Stimulated activated CD8-positive, alpha-beta memory T cell treated with anti-CD3 and anti-CD28 coated beads, Interleukin-7, amount 100 ng/mL, for 24 hours (primary cell): ENCODE results near the gene ADGRF1.

Experiments
- DNase-seq: peaks from one replicate; pipeline ENCODE4 v3.0.0-alpha.2; 2020; ENCODE audit warnings: low read depth

The ADGRF1 gene

DNA sequence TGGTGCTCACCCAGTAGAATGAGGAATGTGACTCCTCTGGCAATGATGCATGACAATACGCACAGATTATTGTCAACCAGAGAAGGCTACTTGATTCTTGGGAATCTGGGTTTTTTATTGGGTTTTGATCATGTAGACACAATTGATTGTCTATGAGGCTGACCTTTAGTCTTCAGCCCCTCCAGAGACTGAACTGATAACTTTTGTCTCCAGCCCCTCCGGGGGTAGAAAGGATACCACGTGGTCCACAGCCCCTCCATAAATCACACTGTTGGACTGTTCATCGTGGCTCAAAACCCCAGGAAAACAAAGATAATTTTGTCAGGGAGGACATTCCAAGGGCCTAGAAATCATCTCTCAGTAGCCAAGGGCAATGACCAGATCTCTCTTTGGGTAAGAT is 62.9 kb downstream of the ADGRF1 start:
- no peak for DNase-seq

DNA sequence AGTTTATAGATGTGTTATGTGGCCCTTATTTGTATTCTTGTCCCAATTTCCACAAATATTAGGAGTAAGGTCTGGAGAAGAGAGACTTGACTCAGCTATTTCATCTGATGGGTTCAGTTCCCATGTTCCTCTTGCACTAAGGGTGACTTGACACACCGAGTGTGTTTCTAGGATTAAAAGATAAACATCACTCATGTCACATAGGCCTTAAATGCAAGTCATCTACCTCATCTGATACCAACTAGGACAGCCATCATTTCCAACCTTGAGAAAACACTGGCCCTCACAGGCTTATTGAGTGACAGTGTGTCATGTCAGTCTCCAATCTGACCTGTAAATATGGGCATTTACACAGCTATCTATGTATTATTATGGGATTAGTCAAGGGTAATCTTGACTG is 67.3 kb downstream of the ADGRF1 start:
- no peak for DNase-seq

DNA sequence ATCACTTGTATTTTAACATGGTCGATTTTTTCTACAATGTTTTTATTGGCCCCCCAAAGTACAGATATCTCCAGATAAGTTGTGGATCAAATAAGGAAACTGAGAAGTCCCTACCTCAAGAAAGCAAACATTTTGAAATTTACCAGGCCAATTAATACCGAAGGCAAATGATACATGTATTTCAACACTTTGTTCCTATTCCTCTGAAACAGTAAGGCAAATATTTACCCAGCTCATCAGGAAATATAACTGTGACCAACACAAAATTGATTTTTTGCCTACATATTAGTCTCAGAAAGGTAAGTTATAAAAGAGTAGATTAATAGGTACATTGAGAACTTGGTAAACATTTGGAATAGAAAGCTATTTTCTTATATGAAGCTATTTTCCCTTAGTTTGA is 69.1 kb downstream of the ADGRF1 start:
- DNase-seq, result no peak

DNA sequence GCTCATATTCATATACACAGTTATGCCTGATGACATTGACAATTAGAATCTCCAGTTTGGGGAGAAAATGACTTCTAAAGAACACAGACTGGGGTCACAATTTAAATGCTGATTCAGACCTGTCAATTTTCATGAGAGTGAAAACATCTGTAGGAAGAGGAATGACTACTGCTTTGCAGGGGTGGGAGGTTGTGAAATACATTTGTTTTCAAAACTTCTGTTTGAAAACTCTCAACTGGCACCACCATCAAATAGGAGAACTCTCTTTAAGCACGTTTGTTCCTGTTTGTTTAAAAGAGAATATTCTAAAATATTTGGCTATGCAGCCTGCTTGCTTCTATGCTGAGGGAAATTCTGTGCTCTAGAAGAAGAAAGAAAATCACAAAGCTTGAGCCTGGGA is 69.6 kb downstream of the ADGRF1 start:
- DNase-seq, result no peak

DNA sequence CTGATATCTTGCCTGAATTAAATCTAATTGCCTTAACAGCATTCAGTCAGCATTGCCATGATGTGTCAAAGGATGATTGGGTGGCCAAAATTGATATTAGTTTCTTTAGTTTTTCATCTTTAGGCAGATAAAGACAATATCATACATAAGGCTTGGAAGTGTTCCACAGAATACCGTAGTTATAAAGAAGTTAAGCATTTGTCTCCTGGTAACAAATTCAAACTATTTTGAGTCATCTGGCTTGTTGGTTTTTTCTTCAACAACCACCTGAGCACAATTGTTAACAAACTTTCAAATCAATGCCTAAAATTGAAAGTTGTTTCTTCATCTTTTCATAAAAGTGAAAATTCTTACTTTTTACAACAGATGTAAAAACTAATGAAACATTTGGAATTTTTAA is 72.9 kb downstream of the ADGRF1 start:
- no peak for DNase-seq

DNA sequence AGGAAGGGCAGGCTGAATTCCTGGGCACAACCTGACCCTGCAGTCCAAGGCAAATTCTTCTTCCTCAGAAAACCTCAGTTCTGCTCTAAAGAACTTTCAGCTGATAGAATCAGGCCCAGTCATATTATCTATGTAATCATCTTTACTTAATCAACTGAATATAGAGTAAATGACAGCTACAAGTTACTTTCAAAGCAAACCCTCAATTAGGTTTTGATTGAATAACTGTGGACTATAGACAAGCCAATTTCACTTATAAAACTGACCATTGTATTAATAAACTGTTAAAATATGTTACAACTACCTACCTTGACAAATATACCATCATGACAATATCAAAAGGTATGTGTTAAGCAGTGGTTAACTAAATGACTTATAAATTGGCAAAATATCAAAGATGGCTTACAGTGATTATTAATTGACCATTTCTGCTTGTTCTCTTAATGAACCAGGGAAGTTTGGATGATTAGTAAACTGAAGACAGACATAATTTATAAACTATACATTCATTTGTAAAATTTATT is 74.2 kb downstream of the ADGRF1 start:
- DNase-seq, result no peak

DNA sequence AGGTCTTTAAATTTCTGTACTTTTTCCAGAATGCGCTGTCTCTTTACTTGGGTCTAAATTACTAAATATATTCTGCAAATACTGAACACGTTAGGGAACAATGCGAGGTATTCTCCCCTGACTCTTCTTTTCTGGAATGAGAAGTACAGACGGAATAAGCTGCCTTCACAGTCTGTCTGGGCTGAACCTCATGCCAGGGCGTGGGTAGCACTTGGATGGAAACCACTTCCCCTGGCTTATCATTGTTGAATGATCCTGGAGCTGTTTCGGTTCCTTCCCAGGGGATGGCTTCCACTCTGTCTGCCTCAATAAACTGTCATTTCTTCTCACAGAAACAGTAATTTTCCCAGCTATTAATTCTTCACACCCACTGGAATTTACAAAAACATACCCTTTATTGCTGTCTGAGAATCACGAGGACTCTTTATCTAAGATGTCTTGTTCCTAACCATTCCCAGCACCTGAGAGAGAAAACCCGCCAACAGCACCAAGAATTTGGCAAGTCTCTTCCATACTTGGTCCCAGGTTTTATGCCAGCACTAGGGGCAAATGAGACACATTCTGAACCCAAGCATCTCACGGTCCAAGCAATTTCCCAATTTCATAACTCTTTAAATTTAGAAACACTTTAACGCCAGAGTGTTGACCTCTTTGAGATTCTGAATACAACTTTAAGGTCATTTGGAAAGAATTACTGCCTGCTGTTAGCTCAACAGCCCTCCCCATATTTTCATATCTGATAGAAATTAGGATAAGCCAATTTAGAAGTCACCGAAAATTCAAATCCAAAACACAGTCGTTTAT is 77.2 kb downstream of the ADGRF1 start:
- no peak for DNase-seq

DNA sequence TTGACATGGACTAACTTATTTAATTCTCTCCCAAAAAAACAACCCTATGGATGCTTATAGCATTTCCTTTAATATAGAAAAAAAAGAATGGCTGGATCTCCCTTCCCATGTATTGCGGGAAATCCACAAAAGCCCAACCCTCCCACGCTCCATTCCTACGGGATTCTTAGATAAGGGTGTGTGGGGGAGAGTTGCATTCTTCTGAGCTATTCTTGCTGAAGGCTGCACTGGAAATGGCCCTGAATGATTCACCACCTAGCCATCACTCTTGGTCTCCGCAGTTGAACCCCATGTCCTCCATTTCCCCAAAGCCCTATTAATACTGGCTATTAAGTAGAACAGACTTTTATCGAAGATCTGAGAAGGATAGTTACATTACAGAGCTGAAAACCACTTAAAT is 78.5 kb downstream of the ADGRF1 start:
- DNase-seq, result no peak

DNA sequence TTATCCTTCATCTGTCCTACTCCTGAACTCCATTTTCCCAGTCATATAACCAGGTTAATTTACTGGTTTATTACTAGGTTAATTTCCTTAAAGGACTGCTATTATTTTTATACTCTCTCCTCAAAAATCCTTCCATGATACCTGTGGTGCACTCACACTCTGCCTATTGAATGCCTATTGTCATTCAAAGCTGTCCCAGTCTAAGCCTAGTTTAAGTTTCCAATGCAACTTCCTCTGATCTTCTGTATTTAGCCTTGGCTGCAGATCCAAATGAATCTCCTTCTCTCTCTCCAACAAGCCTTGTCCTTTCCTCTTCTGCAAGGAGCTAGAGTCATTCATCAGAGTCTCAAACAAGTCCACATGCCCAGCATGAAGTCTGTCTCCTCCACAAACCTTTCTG is 79.1 kb downstream of the ADGRF1 start:
- DNase-seq, result no peak

DNA sequence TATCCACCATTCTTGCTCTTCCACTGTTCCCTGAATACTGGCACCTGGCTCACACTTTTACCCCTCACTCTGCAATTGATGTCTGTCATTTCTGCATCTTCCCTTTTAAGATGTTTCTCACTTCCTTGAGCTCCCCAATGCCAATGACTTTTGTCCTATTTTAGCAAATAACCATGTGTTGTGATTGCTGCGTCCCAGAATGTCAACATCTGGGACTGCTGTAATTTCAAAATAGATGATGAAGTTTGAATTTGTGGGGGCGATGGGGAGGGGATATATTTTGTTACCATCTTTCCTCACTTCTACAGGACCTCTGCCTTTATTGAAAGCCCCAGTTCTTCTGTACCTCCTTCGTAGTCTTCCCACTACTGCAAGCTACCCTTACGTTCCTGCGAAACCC is 80.4 kb downstream of the ADGRF1 start:
- DNase-seq, result no peak

DNA sequence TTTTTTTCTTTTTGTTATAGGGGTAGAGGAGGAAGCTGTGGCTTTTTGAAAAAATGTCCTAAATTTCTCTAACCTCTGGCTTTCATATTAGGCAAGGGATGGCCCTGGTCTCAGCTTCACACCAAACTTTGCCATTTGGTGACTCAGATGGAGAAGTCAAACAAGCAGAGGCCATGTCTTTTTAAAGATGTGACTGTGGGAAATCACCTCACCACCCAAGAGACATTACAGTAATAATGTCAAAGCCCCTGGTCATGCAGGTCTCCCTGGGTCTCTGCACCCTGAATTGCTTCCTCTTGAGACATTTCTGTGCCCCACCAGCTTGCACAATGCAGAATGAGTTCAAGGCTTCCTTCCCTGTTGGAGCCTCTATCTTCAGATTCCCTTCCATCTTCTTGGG is 80.9 kb downstream of the ADGRF1 start:
- DNase-seq, result no peak

DNA sequence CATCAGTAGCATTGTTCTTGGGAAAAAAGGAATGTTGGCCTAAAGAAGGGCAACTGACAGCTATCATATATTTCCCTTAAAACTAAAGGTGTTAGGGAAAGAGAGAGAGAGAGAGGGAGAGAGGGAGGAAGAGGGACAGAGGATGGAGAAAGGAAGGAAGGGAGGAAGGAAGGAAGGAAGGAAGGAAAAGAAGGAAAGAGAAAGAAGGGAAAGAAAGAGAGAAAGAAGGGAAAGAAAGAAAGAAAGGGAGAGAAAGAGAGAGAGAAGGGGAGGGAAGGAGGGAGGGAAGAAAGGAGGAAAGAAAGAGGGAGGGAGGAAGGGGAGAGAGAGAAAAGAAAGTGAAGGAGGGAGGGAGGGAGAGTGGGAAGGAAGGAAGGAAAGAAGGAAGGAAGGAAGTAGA is 82.7 kb downstream of the ADGRF1 start:
- no peak for DNase-seq

DNA sequence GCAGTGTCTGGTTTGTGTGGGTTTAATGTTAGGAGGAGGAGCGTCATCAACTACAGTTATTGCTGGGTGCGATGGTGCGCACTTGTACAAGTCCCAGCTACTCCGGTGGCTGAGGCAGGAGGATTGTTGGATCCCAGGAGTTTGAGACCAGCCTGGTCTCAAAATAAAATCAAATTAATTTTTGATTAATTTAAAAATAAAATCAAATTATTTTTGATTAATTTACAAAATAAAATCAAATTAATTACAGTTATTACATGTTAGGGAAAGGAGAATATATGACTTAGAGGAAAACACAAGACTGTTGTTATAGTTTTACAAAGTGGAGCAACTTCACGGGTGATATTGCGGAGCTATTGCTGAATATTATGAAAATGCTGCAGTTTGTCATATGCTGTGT is 85.7 kb downstream of the ADGRF1 start:
- DNase-seq, result no peak

DNA sequence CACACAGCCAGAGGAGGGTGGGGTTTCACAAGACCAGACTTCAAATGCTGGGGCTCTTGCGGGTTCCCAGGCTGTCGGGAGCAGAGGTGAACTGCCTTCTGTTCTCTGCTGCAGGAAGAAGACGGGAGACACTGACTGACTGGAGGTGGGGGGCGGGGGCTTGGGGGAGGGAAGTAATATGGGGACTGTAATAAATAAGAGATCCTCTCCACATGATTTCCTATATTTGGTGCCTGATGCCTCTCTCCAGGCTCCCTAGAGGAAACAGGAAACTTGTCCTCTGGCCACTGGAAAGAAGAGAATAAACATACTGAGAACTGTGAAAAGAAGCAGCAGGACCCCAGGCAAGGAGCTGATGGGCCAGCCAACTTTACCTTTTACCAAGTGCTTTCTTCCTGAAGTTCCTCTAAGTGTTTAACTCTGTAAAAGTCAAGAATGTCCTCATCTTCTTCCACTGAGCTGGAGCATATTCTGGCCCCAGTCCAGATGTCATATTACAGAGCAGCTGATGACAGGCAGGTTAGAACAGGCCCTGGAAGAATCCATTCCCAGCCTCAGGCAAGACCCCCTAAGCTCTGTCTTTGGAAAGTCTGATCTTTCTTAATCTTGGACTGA is 87.2 kb downstream of the ADGRF1 start:
- no peak for DNase-seq

DNA sequence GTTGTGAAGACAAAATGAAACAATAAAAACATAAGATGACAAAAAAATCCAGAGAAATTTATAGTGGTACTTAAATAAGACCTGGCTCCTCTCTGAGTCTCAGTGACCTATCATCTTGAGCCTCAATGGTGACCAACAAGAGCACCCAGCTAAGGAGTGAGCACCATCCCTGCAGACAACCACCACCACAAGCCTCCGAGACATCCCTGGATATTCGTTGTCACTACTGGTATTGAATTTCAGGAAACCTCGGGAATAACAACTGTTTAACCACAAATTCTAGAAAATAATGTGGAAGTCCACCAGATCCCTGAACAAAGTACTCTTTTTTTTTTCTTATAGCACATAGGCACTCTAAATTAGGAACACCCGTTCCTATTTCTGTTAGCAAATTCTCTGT is 88.2 kb downstream of the ADGRF1 start:
- no peak for DNase-seq

DNA sequence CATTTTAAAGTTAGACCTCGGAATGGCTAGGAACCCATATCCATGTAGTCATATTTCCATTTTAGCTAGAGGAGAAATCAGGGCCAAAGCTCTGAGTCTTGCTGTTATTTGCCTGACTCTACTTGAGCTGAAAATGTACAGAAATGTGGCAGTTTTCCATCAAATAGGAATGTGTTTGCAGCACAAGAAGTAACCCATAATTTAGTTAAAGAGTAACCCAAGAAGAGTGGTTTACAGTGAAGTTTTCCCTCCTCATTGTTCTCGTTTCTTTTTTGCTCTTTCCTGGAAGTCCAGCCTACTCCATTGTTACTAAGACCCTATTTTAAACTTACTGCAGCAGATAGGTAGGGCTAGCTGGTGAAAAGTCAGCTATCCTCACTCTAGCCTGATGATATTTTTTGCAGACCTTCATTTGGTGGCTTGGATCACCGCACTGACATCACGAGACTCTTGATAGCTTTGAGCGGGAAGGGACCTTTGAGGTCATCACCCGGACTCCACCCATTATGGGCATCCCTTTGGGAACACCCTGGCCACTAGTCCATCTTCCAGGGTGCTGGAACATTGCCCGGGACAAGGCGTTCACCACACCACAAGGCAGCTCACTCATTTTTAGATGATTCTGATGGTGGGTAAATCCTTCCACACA is 92.4 kb downstream of the ADGRF1 start:
- DNase-seq, result no peak

DNA sequence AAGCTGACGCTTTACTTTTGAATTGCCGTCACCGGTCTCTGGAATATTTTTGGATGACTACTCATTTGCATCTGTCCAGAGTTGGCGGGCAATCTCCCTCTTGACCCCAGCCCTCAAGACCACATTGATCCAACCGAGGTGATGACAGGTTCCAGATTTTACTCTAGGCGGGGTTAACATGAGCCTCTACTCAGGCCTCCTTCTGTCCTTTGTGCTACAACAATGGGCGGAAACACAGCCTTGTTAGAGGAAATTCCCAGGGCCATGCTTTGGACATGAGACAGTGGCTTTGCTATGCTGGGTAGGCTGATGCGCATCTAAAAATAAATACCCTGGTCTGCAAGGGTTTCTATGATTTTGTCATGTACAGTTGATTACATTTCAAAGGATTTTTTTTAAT is 93.4 kb downstream of the ADGRF1 start:
- DNase-seq, result no peak
